Panc1 (cell line): ENCODE results near the gene TFEB.

Experiments
- CTCF ChIP-seq: fragments of 450-650 bp; IDR thresholded peaks from 2 replicates; pipeline ENCODE4 v1.5.1; 2017; ENCODE audit warnings: mild to moderate bottlenecking
- POLR2AphosphoS5 ChIP-seq: IDR thresholded peaks from 2 replicates; pipeline ENCODE4 v1.6.1; 2012; ENCODE audit warnings: mild to moderate bottlenecking, low read depth, low read length, moderate library complexity
- SIN3A ChIP-seq: IDR thresholded peaks from 2 replicates; pipeline ENCODE4 v1.6.1; 2012; ENCODE audit warnings: low read depth, mild to moderate bottlenecking, low read length, moderate library complexity, borderline replicate concordance; ENCODE audit not compliant: insufficient read depth
- TCF7L2 ChIP-seq: IDR thresholded peaks from 2 replicates; pipeline ENCODE4 v1.6.1; 2011; ENCODE audit warnings: mild to moderate bottlenecking, low read depth, low read length, inconsistent platforms
- TF ChIP-seq, protein P1 (sequence below), 2 experiments: IDR thresholded peaks; 2 replicates each; pipeline ENCODE4 v1.6.1; 2011 to 2012; ENCODE audit warnings: low read depth in 2 of 2, control low read depth in 1 of 2, low read length in 1 of 2, mild to moderate bottlenecking in 1 of 2, moderate library complexity in 1 of 2; ENCODE audit not compliant: insufficient read depth in 1 of 2

- no peak for TF ChIP-seq CTCF
- TF ChIP-seq POLR2AphosphoS5 = no peak
- no peak for TF ChIP-seq SIN3A
- no peak for TF ChIP-seq TCF7L2
- TF ChIP-seq, protein P1, sequence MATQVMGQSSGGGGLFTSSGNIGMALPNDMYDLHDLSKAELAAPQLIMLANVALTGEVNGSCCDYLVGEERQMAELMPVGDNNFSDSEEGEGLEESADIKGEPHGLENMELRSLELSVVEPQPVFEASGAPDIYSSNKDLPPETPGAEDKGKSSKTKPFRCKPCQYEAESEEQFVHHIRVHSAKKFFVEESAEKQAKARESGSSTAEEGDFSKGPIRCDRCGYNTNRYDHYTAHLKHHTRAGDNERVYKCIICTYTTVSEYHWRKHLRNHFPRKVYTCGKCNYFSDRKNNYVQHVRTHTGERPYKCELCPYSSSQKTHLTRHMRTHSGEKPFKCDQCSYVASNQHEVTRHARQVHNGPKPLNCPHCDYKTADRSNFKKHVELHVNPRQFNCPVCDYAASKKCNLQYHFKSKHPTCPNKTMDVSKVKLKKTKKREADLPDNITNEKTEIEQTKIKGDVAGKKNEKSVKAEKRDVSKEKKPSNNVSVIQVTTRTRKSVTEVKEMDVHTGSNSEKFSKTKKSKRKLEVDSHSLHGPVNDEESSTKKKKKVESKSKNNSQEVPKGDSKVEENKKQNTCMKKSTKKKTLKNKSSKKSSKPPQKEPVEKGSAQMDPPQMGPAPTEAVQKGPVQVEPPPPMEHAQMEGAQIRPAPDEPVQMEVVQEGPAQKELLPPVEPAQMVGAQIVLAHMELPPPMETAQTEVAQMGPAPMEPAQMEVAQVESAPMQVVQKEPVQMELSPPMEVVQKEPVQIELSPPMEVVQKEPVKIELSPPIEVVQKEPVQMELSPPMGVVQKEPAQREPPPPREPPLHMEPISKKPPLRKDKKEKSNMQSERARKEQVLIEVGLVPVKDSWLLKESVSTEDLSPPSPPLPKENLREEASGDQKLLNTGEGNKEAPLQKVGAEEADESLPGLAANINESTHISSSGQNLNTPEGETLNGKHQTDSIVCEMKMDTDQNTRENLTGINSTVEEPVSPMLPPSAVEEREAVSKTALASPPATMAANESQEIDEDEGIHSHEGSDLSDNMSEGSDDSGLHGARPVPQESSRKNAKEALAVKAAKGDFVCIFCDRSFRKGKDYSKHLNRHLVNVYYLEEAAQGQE (IDR thresholded peaks at IDR 0.05; ENCODE audit: insufficient read depth in 1 of 2, low read depth in 2 of 2, low read length in 1 of 2) = no peak
Observed at GRCh38 chr6:41780551-41781365, 45.4 kb upstream of the TFEB start, which contains the start of gene PRICKLE4.
